B cell (primary cell): ENCODE data around the gene CCR4. TPM values are rescaled to one million over a fixed set of nuclear protein-coding genes. Genes with fewer than 3 reads are reported as not detected.

Experiments
- ATAC-seq: fragments of 200-7000 bp; cut with Tn5 transposase; one replicate; pipeline ENCODE4 v1.10.0; 2021; ENCODE audit warnings: low read depth, mild to moderate bottlenecking, moderate number of reproducible peaks, moderate library complexity
- CTCF ChIA-PET: fragments of 350-600 bp; sonication (Branson Sonifier 250); formaldehyde crosslinking; loops from one replicate; lab custom pipeline; 2021; ENCODE audit warnings: antibody characterized with exemption, inconsistent platforms; lab: Charles Lee
- POLR2A ChIA-PET: fragments of 350-600 bp; sonication (Branson Sonifier 250); formaldehyde crosslinking; loops from one replicate; lab custom pipeline; 2021; ENCODE audit warnings: antibody characterized with exemption; lab: Charles Lee
- DNase-seq: peaks from one replicate; pipeline ENCODE4 v3.0.0; 2013
- H2AFZ ChIP-seq: 2 replicates; pipeline ENCODE4 v1.6.1; 2012; ENCODE audit warnings: mild to moderate bottlenecking, low read depth, low read length; ENCODE audit not compliant: insufficient read depth, poor library complexity, severe bottlenecking
- H3K27ac ChIP-seq, 2 donors: 1 replicate in 1 of 2; 2 replicates in 1 of 2; pipeline ENCODE4 v1.5.1; 2012 to 2013; ENCODE audit warnings: low read length in 2 of 2, mild to moderate bottlenecking in 2 of 2, moderate library complexity in 1 of 2
- H3K27me3 ChIP-seq, 4 experiments: fragments of 200-600 bp in 1 of 4; sonication (generic) in 1 of 4; replicated peaks in 1 of 4; 1 replicate in 2 of 4; 2 replicates in 2 of 4; pipeline versions ENCODE4 v1.6.1 to v1.7.0; 2013 to 2016; ENCODE audit warnings: low read length in 3 of 4, mild to moderate bottlenecking in 2 of 4, mixed read lengths in 1 of 4, moderate library complexity in 1 of 4; ENCODE audit not compliant: insufficient read depth in 4 of 4, control insufficient read depth in 3 of 4; ENCODE audit errors: control extremely low read depth in 1 of 4
- H3K36me3 ChIP-seq, 2 experiments: replicated peaks in 1 of 2; 1 replicate in 1 of 2; 2 replicates in 1 of 2; pipeline versions ENCODE4 v1.6.1 to v1.7.1; 2013; ENCODE audit warnings: low read length in 1 of 2; ENCODE audit not compliant: insufficient read depth in 2 of 2, control insufficient read depth in 1 of 2; ENCODE audit errors: control extremely low read depth in 1 of 2, extremely low read depth in 1 of 2
- H3K4me1 ChIP-seq, 2 donors: fragments of 200-600 bp in 1 of 2; sonication (generic) in 1 of 2; 1 replicate in 1 of 2; 2 replicates in 1 of 2; pipeline versions ENCODE4 v1.5.1 to v1.6.1; 2013 to 2017; ENCODE audit warnings: low read length in 2 of 2; ENCODE audit not compliant: control insufficient read depth in 2 of 2, insufficient read depth in 2 of 2
- H3K4me2 ChIP-seq: replicated peaks from 2 replicates; pipeline ENCODE3; 2012; ENCODE audit warnings: mild to moderate bottlenecking, low read depth, low read length; ENCODE audit not compliant: poor library complexity, severe bottlenecking
- H3K4me3 ChIP-seq, 5 experiments: fragments of 200-600 bp in 1 of 5; sonication (generic) in 1 of 5; 1 replicate in 3 of 5; 2 replicates in 2 of 5; pipeline versions ENCODE4 v1.5.1 to v1.7.0; 2011 to 2016; ENCODE audit warnings: low read length in 4 of 5, mild to moderate bottlenecking in 4 of 5, low read depth in 2 of 5, control low read depth in 1 of 5, moderate library complexity in 1 of 5; ENCODE audit not compliant: insufficient read depth in 1 of 5; ENCODE audit errors: control extremely low read depth in 1 of 5, extremely low read depth in 1 of 5
- H3K79me2 ChIP-seq: fragments of 200-600 bp; sonication (generic); one replicate; pipeline ENCODE4 v1.6.0; 2016; ENCODE audit warnings: low read length; ENCODE audit not compliant: control insufficient read depth, insufficient read depth
- H3K9ac ChIP-seq: fragments of 200-600 bp; sonication (generic); 2 replicates; pipeline ENCODE4 v1.6.1; 2017; ENCODE audit warnings: mild to moderate bottlenecking, low read length, moderate library complexity
- H3K9me3 ChIP-seq, 3 donors: one replicate each; pipeline versions ENCODE4 v1.6.1 to v1.7.1; 2013; ENCODE audit warnings: low read length in 2 of 3; ENCODE audit not compliant: control insufficient read depth in 2 of 3, insufficient read depth in 1 of 3; ENCODE audit errors: control extremely low read depth in 1 of 3
- H4K20me1 ChIP-seq: 2 replicates; pipeline ENCODE4 v1.6.0; 2012; ENCODE audit warnings: mild to moderate bottlenecking, low read length; ENCODE audit not compliant: insufficient read depth, control insufficient read depth, poor library complexity, severe bottlenecking
- H3K27ac Mint-ChIP-seq: one replicate; pipeline ENCODE4 v1.8.0; 2021; ENCODE audit warnings: mixed read lengths
- H3K27me3 Mint-ChIP-seq: one replicate; pipeline ENCODE4 v1.8.0; 2021; ENCODE audit warnings: mixed read lengths
- H3K4me1 Mint-ChIP-seq: one replicate; pipeline ENCODE4 v1.8.0; 2021; ENCODE audit warnings: mixed read lengths
- H3K4me3 Mint-ChIP-seq: one replicate; pipeline ENCODE4 v1.8.0; 2021; ENCODE audit warnings: mixed read lengths
- H3K9me3 Mint-ChIP-seq: one replicate; pipeline ENCODE4 v1.8.0; 2022; ENCODE audit warnings: mixed read lengths; ENCODE audit not compliant: insufficient read depth
- EZH2 ChIP-seq: IDR thresholded peaks from 2 replicates; pipeline ENCODE4 v1.6.1; 2012; ENCODE audit warnings: borderline replicate concordance, low read depth, mild to moderate bottlenecking, moderate library complexity, low read length; ENCODE audit not compliant: insufficient read depth, poor library complexity, severe bottlenecking
- WGBS: methylation state at CpG from one replicate; pipeline ENCODE4 v1.1.5; 2013; ENCODE audit warnings: missing lambda C conversion rate; ENCODE audit not compliant: insufficient coverage; 5-methylcytosine and 5-hydroxymethylcytosine counted together
- intact Hi-C: fragments of 100-400 bp; cut with micrococcal nuclease; formaldehyde crosslinking; loops from one replicate; pipeline ENCODE4 v1.10.0; 2022
- polyA plus RNA-seq: library from polyadenylated mRNA; depleted of rRNA; stranded (reverse); fragments of >200 nt; gene quantifications from 2 replicates; pipeline ENCODE4 v1.2.3, GENCODE V29; 2012
- total RNA-seq, 2 donors: library from RNA; stranded (reverse); fragments of 120-200 nt in 1 of 2; gene quantifications; 1 replicate in 1 of 2; 2 replicates in 1 of 2; pipeline versions ENCODE4 v1.2.3 to v1.2.4, GENCODE V29; 2013 to 2022
- TF ChIP-seq, protein P1 (sequence below): fragments of 200-600 bp; IDR thresholded peaks from one replicate; pipeline ENCODE4 v1.8.0; 2022; ENCODE audit warnings: antibody characterized with exemption, mild to moderate bottlenecking

CCR4 gene
- total and polyA plus RNA-seq, 2 donors (not counting 1 experiment from before 2014, with no cell fraction given) = 0.04 to 0.12 TPM

DNA sequence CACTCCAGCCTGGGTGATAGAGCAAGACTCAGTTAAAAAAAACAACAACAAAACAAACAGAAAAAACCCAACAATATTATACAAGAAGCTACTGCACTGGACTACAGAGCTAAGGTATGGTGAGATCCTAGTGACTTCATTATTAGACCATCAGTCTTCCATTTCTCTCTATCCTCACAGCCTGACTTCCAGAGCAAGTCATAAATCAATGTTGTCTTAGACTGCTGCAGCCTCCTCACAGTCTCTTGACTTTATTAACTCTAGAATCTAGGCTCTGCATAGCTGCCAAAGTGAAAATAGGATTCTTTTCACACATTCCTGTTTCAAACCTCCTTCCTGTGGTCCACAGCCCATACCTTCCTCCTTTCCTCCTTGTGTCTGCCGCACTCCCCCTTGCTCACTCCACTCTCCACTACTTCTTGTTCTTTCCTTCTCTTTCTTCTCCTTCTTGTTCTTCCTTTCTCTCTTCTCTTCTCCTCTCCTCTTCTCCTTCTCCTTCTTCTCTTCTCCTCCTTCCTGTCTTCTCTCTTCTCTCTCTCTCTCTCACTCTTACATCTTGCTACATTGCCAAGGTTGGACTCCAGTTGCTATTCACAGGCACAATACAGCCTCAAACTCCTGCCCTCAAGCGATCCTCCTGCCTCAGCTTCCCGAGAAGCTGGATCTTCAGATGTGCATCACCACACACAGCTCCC, 49.4 kb downstream of the CCR4 start:
- Histone ChIP-seq H3K27ac (no peak overlapping the region), H3K79me2 (no peaks in the 10 kb centered on the region), H3K9me3 (peaks cover 0 to 3% (median 0%) of the 10 kb centered on the region in 3 donors), H3K4me1 (peaks cover 0 to 3% of the 10 kb centered on the region in 2 donors), H3K4me2 (no peak overlapping the region), H2AFZ (no peak overlapping the region), H3K9ac (no peak overlapping the region), H3K4me3 (no peak overlapping the region), H3K36me3 (peaks cover 0 to 36% of the 10 kb centered on the region in 2 experiments), H4K20me1 (no peaks in the 10 kb centered on the region), H3K27me3 (no peaks in the 10 kb centered on the region)
- intact Hi-C loops = no loop called here
- Mint-ChIP-seq H3K9me3 (no peaks in the 10 kb centered on the region), H3K27me3 (no peaks in the 10 kb centered on the region), H3K4me3 (no peak overlapping the region), H3K4me1 (peaks cover 14% of the 10 kb centered on the region), H3K27ac (no peak overlapping the region)
- no peak for DNase-seq
- CTCF ChIA-PET = interaction anchor here (0.8 kb wide), 1 partner anchor 53 kb away, joined by 3 read pairs; no protein-coding TSS in a partner anchor
- TF ChIP-seq EZH2 = no peak
- TF ChIP-seq, protein P1, sequence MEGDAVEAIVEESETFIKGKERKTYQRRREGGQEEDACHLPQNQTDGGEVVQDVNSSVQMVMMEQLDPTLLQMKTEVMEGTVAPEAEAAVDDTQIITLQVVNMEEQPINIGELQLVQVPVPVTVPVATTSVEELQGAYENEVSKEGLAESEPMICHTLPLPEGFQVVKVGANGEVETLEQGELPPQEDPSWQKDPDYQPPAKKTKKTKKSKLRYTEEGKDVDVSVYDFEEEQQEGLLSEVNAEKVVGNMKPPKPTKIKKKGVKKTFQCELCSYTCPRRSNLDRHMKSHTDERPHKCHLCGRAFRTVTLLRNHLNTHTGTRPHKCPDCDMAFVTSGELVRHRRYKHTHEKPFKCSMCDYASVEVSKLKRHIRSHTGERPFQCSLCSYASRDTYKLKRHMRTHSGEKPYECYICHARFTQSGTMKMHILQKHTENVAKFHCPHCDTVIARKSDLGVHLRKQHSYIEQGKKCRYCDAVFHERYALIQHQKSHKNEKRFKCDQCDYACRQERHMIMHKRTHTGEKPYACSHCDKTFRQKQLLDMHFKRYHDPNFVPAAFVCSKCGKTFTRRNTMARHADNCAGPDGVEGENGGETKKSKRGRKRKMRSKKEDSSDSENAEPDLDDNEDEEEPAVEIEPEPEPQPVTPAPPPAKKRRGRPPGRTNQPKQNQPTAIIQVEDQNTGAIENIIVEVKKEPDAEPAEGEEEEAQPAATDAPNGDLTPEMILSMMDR = no peak
- POLR2A ChIA-PET = interaction anchor here (0.6 kb wide), 1 partner anchor 13 kb away, joined by 3 read pairs; no protein-coding TSS in a partner anchor
- ATAC-seq = no peak
- WGBS = 96% methylated on average over 3 of the region's 3 CpGs

DNA sequence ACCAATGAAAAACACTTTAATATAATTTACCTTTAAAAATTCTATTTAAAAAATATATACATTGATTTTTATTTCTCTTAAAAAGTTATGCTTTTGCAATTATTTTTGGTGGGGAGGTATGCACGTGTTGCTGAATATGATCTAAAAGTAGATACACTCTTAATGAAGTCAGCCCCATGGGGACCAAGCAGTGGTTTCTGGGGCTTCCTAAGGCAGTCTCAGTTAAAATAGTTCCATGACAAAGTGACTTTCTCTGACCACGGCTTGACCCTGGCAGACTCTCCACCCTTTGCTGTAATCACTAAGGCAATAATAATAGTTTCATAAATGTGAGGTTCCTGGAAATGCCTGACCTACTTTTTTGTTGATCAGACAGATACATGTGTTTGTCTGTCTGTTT, 50.4 kb downstream of the CCR4 start:
- Histone ChIP-seq H3K4me3 (no peak overlapping the region), H3K27me3 (no peaks in the 10 kb centered on the region), H3K4me2 (no peak overlapping the region), H3K9ac (no peak overlapping the region), H3K36me3 (peaks cover 0 to 32% of the 10 kb centered on the region in 2 experiments), H3K9me3 (peaks cover 0 to 3% (median 0%) of the 10 kb centered on the region in 3 donors), H3K27ac (no peak overlapping the region), H2AFZ (no peak overlapping the region), H4K20me1 (no peaks in the 10 kb centered on the region), H3K4me1 (peaks cover 0 to 3% of the 10 kb centered on the region in 2 donors), H3K79me2 (no peaks in the 10 kb centered on the region)
- H3K4me1 Mint-ChIP-seq = peaks cover 14% of the 10 kb centered on the region
- H3K27ac Mint-ChIP-seq = no peak overlapping the region
- H3K9me3 Mint-ChIP-seq = no peaks in the 10 kb centered on the region
- intact Hi-C loops = no loop called here
- WGBS = no CpG with 5 or more reads among the region's 2 CpGs
- DNase-seq (no peak), ATAC-seq (no peak)
- POLR2A ChIA-PET = interaction anchor here (0.5 kb wide), 1 partner anchor 26 kb away, joined by 5 read pairs; no protein-coding TSS in a partner anchor
- H3K27me3 Mint-ChIP-seq = no peaks in the 10 kb centered on the region
- TF ChIP-seq, protein P1 = no peak
- TF ChIP-seq EZH2 = no peak
- H3K4me3 Mint-ChIP-seq = no peak overlapping the region
- CTCF ChIA-PET = no interaction called here
